ENCODE data around the gene IL2RG.

DNA sequence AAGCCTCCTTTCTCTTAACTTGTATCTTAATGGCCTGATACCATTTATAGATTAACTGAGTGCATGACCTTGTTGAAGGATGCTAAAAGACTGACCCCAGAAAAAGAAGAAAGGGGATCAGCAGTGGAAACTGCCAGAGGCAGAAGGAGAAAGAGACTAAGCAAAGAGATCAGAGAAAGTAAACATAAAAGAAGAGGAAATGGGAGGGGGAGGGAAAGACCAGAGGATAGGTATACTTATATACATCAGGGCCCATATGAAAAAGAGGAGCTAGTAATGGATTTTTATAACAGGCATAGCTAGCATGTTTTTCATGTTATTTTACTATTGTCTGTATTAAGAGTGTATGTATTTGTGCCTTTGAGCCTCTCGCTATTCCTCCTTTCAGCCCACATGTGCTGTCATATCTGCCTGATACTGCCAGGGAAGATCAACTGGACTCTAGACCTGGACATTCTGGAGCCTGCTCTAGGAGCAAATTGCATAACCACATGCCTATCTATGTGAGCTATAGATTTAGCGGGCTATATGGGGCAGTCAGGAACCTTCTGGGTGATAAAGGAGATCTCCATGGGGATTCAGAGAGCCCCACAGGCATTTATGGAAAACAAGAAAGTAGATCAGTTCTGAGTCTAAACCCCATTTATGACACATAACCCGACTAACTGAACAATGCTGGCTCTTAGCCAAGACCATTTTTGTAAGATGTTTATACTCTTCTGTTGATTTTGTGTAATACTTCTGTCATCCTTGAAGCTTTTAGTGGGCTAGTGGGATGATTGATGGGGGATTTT lies 29.9 kb downstream of the IL2RG start:
- TF ChIP-seq EZH2 (IDR thresholded peaks at IDR 0.05; ENCODE audit: low read depth, unreplicated experiment), result no peak
- TF ChIP-seq, protein P1, sequence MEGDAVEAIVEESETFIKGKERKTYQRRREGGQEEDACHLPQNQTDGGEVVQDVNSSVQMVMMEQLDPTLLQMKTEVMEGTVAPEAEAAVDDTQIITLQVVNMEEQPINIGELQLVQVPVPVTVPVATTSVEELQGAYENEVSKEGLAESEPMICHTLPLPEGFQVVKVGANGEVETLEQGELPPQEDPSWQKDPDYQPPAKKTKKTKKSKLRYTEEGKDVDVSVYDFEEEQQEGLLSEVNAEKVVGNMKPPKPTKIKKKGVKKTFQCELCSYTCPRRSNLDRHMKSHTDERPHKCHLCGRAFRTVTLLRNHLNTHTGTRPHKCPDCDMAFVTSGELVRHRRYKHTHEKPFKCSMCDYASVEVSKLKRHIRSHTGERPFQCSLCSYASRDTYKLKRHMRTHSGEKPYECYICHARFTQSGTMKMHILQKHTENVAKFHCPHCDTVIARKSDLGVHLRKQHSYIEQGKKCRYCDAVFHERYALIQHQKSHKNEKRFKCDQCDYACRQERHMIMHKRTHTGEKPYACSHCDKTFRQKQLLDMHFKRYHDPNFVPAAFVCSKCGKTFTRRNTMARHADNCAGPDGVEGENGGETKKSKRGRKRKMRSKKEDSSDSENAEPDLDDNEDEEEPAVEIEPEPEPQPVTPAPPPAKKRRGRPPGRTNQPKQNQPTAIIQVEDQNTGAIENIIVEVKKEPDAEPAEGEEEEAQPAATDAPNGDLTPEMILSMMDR (conservative IDR thresholded peaks at IDR 0.05; ENCODE audit: low read depth in 2 of 2), result no peak
- TF ChIP-seq POLR2AphosphoS5 (IDR thresholded peaks at IDR 0.05; ENCODE audit: low read depth), result no peak
- no peak for TF ChIP-seq JUNB (IDR thresholded peaks at IDR 0.05; ENCODE audit: unreplicated experiment)

Measured in GM23338 (cell line).